ENCODE results near the gene DUOXA2. TPM values are rescaled to one million over a fixed set of nuclear protein-coding genes. Genes with fewer than 3 reads are reported as not detected.

Gene DUOXA2
- total RNA-seq, 1 donor: not detected

DNA sequence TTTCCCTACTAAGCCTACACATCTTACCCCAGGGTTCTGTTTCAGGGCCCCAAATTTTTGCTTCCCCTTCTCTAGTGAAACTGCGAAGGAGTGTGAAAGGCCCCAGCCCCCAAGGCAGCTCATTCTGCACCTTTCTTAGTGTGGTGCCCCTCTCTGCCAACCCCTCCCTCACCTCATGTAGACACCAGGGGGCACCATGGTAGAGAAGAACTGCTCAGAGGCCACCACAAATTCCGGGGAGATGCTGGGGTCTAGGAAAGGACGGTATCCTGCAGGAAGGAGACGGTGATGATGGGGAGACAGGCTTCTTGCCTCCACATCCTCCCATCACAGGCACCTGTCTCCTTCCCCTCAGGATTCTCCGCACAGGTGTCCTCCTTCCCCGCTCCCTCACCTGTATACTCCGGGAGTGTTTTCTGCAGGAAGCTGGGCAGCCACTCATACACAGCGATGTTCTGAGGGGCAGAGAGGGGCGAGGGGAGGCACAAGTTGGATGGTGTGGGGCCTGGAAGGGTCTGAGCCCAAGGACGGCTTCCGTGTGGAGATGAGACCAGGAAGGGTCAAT, 3.8 kb upstream of the DUOXA2 start:
- no peak overlapping the region for H3K4me3 ChIP-seq (ENCODE audit: low read depth, low read length)
- no peak for DNase-seq (ENCODE audit: low read depth)
- TF ChIP-seq, protein P1, sequence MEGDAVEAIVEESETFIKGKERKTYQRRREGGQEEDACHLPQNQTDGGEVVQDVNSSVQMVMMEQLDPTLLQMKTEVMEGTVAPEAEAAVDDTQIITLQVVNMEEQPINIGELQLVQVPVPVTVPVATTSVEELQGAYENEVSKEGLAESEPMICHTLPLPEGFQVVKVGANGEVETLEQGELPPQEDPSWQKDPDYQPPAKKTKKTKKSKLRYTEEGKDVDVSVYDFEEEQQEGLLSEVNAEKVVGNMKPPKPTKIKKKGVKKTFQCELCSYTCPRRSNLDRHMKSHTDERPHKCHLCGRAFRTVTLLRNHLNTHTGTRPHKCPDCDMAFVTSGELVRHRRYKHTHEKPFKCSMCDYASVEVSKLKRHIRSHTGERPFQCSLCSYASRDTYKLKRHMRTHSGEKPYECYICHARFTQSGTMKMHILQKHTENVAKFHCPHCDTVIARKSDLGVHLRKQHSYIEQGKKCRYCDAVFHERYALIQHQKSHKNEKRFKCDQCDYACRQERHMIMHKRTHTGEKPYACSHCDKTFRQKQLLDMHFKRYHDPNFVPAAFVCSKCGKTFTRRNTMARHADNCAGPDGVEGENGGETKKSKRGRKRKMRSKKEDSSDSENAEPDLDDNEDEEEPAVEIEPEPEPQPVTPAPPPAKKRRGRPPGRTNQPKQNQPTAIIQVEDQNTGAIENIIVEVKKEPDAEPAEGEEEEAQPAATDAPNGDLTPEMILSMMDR (IDR thresholded peaks at IDR 0.05; ENCODE audit: insufficient read depth, low read length): peak; percentile 5

DNA sequence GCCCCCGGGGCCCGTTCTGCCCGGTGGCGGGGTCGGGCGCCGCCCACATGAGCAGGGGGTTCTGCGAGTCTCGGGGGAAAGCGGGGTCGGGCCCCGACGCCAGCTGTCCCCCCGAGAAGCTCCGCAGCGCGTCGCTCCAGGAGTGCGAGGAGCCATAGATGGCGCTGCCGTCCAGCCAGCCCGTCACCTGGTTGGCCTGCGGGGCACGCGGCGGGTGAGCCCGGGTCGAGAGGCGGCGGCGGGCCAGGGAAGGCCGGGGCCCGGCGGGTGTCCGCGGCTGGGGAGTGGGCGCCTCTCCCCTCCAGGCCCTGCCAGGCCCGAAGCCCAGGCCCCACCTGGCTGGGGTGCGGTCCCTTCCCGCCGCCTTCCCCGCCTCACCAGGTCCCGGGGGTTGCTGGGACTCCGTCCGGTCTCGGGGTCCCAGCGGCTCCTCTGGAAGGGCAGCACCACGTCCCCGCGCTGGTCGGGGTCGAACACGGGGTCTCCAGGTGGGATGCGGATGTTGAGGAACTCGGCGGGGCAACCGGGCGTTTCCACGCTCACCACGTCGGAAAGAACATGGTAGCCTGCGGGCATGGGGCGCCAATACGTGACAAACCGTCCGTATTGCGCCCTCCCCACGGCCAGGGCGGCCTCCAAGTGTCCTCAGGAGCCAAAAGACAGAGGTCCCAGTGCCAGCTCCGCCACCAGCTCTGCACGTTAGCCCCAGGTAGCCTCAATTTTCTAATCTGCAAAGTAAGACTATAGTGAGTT, 2.6 kb upstream of the DUOXA2 start:
- DNase-seq (ENCODE audit: low read depth): no peak
- TF ChIP-seq, protein P1 (IDR thresholded peaks at IDR 0.05; ENCODE audit: insufficient read depth, low read length): no peak
- H3K4me3 ChIP-seq (ENCODE audit: low read depth, low read length): no peak overlapping the region

DNA sequence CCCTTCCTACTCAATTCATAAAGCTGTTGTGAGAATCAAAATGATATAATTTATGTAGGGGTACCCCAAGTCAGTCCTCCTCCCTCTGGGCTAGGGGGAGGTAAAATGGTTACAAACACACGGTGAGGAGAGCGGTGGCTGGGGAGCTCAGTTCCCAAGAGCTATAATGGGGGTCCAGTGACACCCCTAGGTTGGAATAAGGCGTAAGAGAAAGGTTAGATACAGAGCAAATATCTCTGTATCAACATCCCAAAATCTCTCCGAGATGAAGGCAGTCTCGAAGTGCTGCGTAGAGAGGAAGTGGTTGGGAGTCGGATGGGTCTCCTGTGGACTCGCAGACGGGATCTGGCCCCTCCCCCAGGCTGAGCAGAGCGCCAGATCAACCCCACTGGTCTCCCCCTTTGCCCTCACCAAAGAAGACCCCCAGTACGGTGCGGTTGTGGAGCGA, 2.0 kb upstream of the DUOXA2 start:
- DNase-seq (ENCODE audit: low read depth): no peak
- no peak overlapping the region for H3K4me3 ChIP-seq (ENCODE audit: low read depth, low read length)

GRCh38 chr15:45112591-45113379, 1.3 kb upstream of the DUOXA2 start:
- TF ChIP-seq, protein P1 (IDR thresholded peaks at IDR 0.05; ENCODE audit: insufficient read depth, low read length): no peak
- DNase-seq (ENCODE audit: low read depth): no peak
- no peak overlapping the region for H3K4me3 ChIP-seq (ENCODE audit: low read depth, low read length)

More for the DNA sequence above, 2.0 kb upstream of the DUOXA2 start:
- TF ChIP-seq, protein P1 (IDR thresholded peaks at IDR 0.05; ENCODE audit: insufficient read depth, low read length): no peak

DNA sequence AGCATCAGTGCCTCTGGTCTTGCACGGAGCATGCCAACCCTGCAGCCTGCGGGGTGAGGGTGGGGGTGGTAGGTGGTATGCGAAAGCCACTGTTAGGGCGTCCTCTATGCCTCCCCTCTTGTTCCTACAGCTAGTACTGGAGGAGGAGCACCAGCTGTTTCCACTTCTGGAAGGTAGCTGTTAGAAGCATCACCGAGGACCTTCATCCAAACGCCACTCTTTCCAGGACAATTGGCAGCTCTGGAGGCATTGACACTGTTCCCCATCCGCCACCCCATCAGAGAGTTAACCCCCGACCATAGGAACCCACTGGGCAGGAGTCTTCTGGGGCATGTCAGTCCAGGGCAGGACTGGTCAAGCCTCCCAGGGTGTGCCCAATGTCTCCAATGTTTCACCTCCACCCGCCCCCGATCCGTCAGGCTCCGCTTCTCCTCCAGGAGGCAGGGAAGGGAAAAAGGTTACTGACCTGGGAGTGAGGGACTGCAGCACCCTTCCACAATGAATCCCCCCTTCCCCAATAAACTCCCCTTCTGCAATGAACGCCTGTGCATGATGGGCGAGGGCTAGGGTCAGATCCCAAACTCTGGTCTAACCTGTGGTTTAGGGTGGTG, 641 bp upstream of the DUOXA2 start:
- no peak for DNase-seq (ENCODE audit: low read depth)
- TF ChIP-seq, protein P1 (IDR thresholded peaks at IDR 0.05; ENCODE audit: insufficient read depth, low read length): no peak
- no peak overlapping the region for H3K4me3 ChIP-seq (ENCODE audit: low read depth, low read length)

- TF ChIP-seq, protein P1 (IDR thresholded peaks at IDR 0.05; ENCODE audit: insufficient read depth, low read length): no peak
- no peak for DNase-seq (ENCODE audit: low read depth)
- no peak overlapping the region for H3K4me3 ChIP-seq (ENCODE audit: low read depth, low read length)
Measured at GRCh38 chr15:45114751-45115085, 592 bp downstream of the DUOXA2 start.
